Small intestine (tissue), 7 donors: ENCODE data around the gene PRKAR1B. TPM values are rescaled to one million over a fixed set of nuclear protein-coding genes. Genes with fewer than 3 reads are reported as not detected.

ENCODE experiments used
- DNase-seq, 2 donors: peaks; one replicate each; pipeline versions ENCODE4 v3.0.0 to v3.0.0-alpha.2; 2013
- FAIRE-seq: peaks from 2 replicates; lab custom pipeline; 2012; peaks lifted over from hg19 to GRCh38; lab: Jason Lieb, UNC
- H3K27ac ChIP-seq, 3 donors: one replicate each; pipeline ENCODE4 v1.5.1; 2013; ENCODE audit warnings: low read length in 2 of 3, mild to moderate bottlenecking in 2 of 3, control low read depth in 1 of 3, inconsistent platforms in 1 of 3, low read depth in 1 of 3, moderate library complexity in 1 of 3
- H3K27me3 ChIP-seq, 3 donors: one replicate each; pipeline ENCODE4 v1.6.1; 2013; ENCODE audit warnings: low read length in 3 of 3, inconsistent platforms in 1 of 3; ENCODE audit not compliant: control insufficient read depth in 3 of 3, insufficient read depth in 3 of 3
- H3K36me3 ChIP-seq, 3 donors: one replicate each; pipeline ENCODE4 v1.6.1; 2013; ENCODE audit warnings: low read length in 3 of 3, inconsistent platforms in 1 of 3, low read depth in 1 of 3, mild to moderate bottlenecking in 1 of 3, moderate library complexity in 1 of 3; ENCODE audit not compliant: control insufficient read depth in 3 of 3, insufficient read depth in 2 of 3
- H3K4me1 ChIP-seq, 3 donors: one replicate each; pipeline ENCODE4 v1.6.1; 2013; ENCODE audit warnings: low read length in 2 of 3, inconsistent platforms in 1 of 3, low read depth in 1 of 3, mild to moderate bottlenecking in 1 of 3, moderate library complexity in 1 of 3; ENCODE audit not compliant: control insufficient read depth in 3 of 3, insufficient read depth in 2 of 3
- H3K4me3 ChIP-seq, 3 donors: one replicate each; pipeline ENCODE4 v1.5.1; 2013; ENCODE audit warnings: low read length in 3 of 3, control low read depth in 1 of 3, inconsistent platforms in 1 of 3, low read depth in 1 of 3, mild to moderate bottlenecking in 1 of 3, moderate library complexity in 1 of 3
- H3K9me3 ChIP-seq, 2 donors: one replicate each; pipeline ENCODE4 v1.6.1; 2013; ENCODE audit warnings: low read depth in 1 of 2, low read length in 1 of 2; ENCODE audit not compliant: control insufficient read depth in 2 of 2, insufficient read depth in 1 of 2
- WGBS, 3 donors: extraction: QIAGEN DNeasy Blood & Tissue Kit; methylation state at CpG; one replicate each; pipeline ENCODE4 v1.1.7; 2013; 5-methylcytosine and 5-hydroxymethylcytosine counted together
- polyA plus RNA-seq, 4 donors: library from polyadenylated mRNA; stranded (reverse) in 3 of 4; unstranded in 1 of 4; fragments of 200-250 nt in 3 of 4; fragments of 120-200 nt in 1 of 4; gene quantifications; one replicate each; pipeline versions ENCODE4 v1.2.1 to v1.2.3, GENCODE V29; 2013
- donor health status: healthy with polysubstance abuse.
- donor health status: control.
- donor health status: control.
- donor health status: Bipolar disorder and iron deficiency.
- donor health status: healthy.

PRKAR1B gene
- polyA plus RNA-seq, 4 donors = 9.5 to 32.3 (median 18.6) TPM

DNA sequence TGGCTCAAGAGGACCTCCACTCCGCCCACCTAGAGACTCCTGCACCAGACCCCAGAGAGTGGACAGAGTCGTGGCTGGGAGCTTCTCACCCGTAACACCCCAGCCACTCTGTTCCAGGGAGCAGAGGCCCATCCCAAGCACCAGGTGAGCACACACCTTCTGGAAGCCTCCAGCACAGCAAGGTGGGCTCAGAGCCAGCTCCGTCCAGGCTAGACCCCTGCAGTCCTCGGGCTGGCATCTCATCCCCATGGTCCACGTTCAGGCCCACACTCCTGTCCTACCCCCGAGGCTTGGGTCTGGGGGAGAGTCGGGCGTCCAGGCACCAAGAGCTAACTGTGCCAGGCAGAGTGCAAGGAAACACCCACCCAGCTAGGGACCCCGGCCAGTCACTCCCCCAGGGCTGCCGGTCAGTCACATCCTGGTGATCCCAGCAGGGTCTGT lies 220.7 kb downstream of the PRKAR1B start:
- Histone ChIP-seq H3K27ac (peak overlapping the region in 1 of 3 donors; percentile 100), H3K4me1 (peaks cover 6 to 91% (median 16%) of the 10 kb centered on the region in 3 donors), H3K4me3 (no peak overlapping the region), H3K27me3 (no peaks in the 10 kb centered on the region), H3K36me3 (peaks cover 0 to 97% (median 0%) of the 10 kb centered on the region in 3 donors), H3K9me3 (no peaks in the 10 kb centered on the region)
- FAIRE-seq (no peak), DNase-seq (peak in 1 of 2 donors; percentile 6)
- WGBS, 3 donors = 66 to 88% (median 77%) methylated on average over 11 of the region's 11 CpGs

DNA sequence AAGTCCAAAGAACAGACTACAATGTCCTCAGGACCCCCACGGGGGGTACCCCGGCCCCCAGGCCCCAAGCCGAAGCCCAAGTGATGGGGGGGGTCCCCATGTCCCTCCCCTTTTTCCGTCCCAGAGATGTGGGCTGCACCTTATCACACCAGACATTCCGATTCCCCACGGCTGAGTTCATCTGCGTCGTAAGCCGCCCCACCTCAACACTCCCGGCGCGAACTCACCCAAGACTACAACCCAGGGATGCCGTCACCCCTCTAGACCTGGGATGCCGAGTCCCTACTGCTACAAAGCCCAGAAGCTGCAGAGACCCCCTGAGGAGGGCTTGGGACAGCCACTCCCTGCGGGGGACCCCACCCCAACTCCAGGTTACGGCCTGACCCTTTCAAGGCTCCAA lies 221.9 kb downstream of the PRKAR1B start:
- no peak overlapping the region for H3K4me3 ChIP-seq
- no peaks in the 10 kb centered on the region for H3K9me3 ChIP-seq
- FAIRE-seq (no peak), DNase-seq (peak in 1 of 2 donors; percentile 59)
- H3K4me1 ChIP-seq = peaks cover 6 to 94% (median 16%) of the 10 kb centered on the region in 3 donors
- peak overlapping the region; percentile 79 to 100 (median 95) for H3K27ac ChIP-seq
- 25 to 68% (median 46%) methylated on average over 16 of the region's 16 CpGs for WGBS, 3 donors
- peaks cover 0 to 100% (median 6%) of the 10 kb centered on the region in 3 donors for H3K36me3 ChIP-seq
- no peaks in the 10 kb centered on the region for H3K27me3 ChIP-seq

DNA sequence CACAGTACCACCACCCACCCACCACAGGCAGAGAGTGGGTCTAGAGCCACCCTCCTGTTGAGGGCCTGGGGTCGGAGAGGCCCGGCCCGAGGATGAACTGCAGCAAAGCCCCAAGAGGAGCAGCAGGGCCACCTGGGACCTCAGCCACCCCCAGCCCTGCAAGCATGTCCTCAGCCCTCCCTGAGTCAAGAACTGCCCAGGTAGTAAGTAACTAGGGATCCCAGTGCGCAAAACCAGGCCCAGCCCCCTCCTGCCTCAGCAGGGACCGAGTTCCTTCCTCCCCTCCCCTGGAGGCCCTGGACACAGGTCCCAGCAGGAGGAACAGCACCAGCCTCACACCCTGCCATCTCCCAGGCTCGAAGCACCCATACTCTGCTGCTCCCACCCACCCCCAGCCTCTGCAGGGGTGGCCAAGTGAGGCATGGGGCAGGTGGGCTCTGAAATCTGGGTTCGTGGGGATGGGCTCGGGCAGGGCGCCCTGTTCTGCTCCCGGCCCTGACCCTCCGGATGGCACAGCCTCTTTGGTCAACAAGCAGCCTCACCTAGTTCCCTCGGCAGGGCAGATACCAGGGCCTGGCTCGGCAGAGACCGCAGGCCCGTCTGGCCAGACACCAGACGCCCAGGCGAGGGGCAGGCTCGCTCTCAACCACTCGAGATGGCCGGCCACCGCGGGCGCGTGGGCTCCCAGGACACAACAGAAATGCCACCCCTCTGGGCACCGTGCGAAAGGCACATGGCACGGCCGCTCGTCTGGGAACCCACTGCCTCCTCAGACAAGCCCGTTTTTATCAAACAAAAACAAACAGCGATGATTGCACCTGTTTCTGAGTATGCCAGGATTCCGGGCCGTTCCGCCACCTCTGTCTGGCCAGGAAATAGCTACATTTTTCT lies 222.6 kb downstream of the PRKAR1B start:
- H3K4me3 ChIP-seq = no peak overlapping the region
- H3K4me1 ChIP-seq = peaks cover 6 to 89% (median 16%) of the 10 kb centered on the region in 3 donors
- no peak for FAIRE-seq
- peak overlapping the region; percentile 79 to 100 (median 95) for H3K27ac ChIP-seq
- no peaks in the 10 kb centered on the region for H3K9me3 ChIP-seq
- DNase-seq = peak; percentile 64 to 67
- H3K36me3 ChIP-seq = peaks cover 0 to 100% (median 9%) of the 10 kb centered on the region in 3 donors
- WGBS, 3 donors = 20 to 67% (median 36%) methylated on average over 28 to 34 of the region's 34 CpGs
- H3K27me3 ChIP-seq = no peaks in the 10 kb centered on the region

DNA sequence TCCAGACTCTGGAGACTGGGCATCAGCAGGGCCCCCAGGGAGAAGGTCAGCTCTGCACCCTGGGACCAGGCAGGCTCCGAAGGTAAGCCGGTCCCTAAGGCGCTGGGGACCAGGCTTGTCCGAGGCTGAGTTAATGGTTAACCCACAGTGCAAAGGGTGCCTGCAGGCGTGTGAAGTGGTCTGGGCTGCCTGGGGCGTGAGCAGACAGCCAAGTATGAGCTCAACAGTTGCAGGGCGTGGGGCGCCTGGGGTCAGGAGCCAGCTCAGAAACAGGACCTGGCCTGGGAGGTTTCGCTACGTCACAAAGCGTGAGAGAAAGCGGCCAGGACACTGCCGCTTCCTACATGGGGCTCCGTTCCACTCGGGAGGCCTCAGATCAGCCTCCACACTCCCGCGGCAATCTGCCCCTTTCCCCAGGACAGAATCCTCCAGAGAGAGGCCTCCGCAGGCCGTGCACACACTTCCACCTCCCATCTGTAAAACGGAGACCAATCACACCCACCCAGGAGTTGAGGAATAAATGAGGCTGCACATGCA lies 223.4 kb downstream of the PRKAR1B start:
- peak overlapping the region; percentile 79 to 100 (median 95) for H3K27ac ChIP-seq
- peaks cover 0 to 100% (median 12%) of the 10 kb centered on the region in 3 donors for H3K36me3 ChIP-seq
- H3K27me3 ChIP-seq = no peaks in the 10 kb centered on the region
- FAIRE-seq (no peak), DNase-seq (peak; percentile 99)
- 16 to 44% (median 35%) methylated on average over 18 to 20 of the region's 20 CpGs for WGBS, 3 donors
- H3K4me3 ChIP-seq = no peak overlapping the region
- H3K4me1 ChIP-seq = peaks cover 6 to 82% (median 16%) of the 10 kb centered on the region in 3 donors
- no peaks in the 10 kb centered on the region for H3K9me3 ChIP-seq

DNA sequence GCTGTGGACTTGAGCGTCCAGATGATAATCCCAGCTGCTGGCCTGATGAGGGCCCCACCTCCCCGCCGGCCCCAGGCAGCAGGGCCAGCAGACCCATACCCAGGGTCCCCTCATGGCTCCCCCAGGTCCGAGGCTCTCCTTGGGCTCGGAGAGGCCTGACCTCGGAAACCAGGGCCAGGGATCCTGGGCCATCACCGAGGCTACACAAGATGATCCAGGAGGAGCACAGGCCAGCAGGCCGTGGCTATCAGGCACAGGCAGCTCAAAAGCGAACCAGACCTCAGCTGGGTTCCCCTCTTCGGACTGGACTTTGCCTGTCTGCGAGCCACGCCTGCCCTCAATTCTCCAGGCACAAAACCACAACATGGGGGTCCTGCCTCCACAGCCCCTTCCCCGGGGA lies 224.8 kb downstream of the PRKAR1B start:
- no peak for DNase-seq
- peak overlapping the region in 2 of 3 donors; percentile 42 to 100 for H3K27ac ChIP-seq
- WGBS, 3 donors = 27 to 63% (median 56%) methylated on average over 13 of the region's 13 CpGs
- FAIRE-seq = no peak
- H3K9me3 ChIP-seq = no peaks in the 10 kb centered on the region
- peaks cover 6 to 68% (median 14%) of the 10 kb centered on the region in 3 donors for H3K4me1 ChIP-seq
- no peak overlapping the region for H3K4me3 ChIP-seq
- H3K27me3 ChIP-seq = no peaks in the 10 kb centered on the region
- H3K36me3 ChIP-seq = peaks cover 0 to 97% (median 12%) of the 10 kb centered on the region in 3 donors

DNA sequence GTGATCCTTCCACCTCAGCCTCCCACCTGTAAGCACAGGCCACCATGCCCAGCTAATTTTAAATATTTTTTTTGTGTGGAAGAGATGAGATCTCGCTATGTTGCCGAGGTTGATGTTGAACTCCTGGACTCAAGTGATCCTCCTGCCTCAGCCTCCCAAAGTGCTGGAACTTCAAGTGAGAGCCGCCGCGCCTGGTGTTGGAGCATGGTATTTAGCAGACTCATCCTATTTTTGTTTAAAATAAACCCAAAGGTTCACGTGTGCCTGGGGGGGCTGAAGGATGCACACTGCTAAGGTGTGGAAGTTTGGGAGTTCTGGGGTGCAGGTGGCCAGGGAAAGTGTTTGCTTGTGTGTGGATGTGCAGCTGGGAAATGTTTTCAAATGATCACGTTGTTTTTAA lies 225.6 kb downstream of the PRKAR1B start:
- H3K36me3 ChIP-seq = peaks cover 0 to 97% (median 12%) of the 10 kb centered on the region in 3 donors
- no peaks in the 10 kb centered on the region for H3K27me3 ChIP-seq
- H3K4me3 ChIP-seq = no peak overlapping the region
- DNase-seq (no peak), FAIRE-seq (no peak)
- no peaks in the 10 kb centered on the region for H3K9me3 ChIP-seq
- 80 to 91% (median 85%) methylated on average over 7 of the region's 7 CpGs for WGBS, 3 donors
- peaks cover 6 to 65% (median 13%) of the 10 kb centered on the region in 3 donors for H3K4me1 ChIP-seq
- peak overlapping the region in 1 of 3 donors; percentile 100 for H3K27ac ChIP-seq

DNA sequence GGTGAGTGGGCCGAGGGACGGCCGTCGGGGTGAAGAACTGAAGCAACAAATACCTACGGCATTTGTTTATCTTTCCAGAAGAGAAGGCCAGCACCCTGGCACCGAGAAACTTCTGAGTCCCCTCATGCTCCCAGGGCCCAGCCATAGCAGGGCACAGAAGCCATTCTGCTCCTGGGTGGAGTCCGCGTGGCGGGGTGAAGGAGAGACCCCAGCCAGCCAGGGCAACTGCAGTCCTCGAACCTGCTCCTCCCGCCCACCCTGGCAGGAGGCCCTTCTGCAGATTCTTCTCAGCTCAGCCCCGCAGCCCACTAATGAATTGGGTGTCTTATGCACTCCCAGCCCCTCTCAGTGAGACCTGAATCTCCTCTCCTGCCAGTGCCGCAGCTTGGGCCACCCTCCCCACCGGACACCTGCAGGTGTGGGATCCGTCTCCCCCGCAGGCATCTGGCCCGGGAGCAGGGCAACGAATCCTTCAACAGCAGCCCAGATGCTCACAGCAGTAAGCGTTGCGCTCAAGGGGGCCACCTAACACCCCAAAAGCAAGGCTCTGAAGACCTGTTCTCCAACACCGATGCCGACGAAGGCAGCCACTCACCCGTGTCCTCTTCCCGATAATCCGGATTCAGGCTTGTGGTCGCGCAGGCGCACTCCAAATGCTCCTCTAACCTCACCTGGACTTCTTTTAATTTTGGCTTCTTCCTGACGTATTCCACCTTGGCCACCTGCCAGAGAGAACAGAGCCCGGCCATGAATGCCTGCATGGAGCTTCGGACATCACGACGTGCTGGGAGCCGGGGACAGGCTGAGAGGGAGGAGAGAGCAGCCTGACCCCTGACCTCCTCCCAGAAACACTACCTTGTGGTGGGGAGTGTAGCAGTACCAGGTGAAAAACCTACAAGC lies 226.3 kb downstream of the PRKAR1B start:
- DNase-seq (no peak), FAIRE-seq (no peak)
- H3K27ac ChIP-seq = peak overlapping the region in 1 of 3 donors; percentile 100
- H3K36me3 ChIP-seq = peaks cover 0 to 97% (median 12%) of the 10 kb centered on the region in 3 donors
- H3K9me3 ChIP-seq = no peaks in the 10 kb centered on the region
- H3K4me3 ChIP-seq = no peak overlapping the region
- WGBS, 3 donors = 90 to 92% (median 91%) methylated on average over 35 of the region's 35 CpGs
- no peaks in the 10 kb centered on the region for H3K27me3 ChIP-seq
- H3K4me1 ChIP-seq = peaks cover 6 to 65% (median 13%) of the 10 kb centered on the region in 3 donors
